Stimulated activated CD4-positive, alpha-beta T cell treated with anti-CD3 and anti-CD28 coated beads, TNF-alpha, amount 100 ng/mL, for 48 hours (primary cell): ENCODE data around the gene CAMSAP1.

Experiments used
- DNase-seq, 3 donors: peaks; one replicate each; pipeline ENCODE4 v3.0.0-alpha.2; 2020; ENCODE audit warnings: low read depth in 3 of 3

The CAMSAP1 gene

GRCh38 chr9:135793221-135794056 lies 113.9 kb downstream of the CAMSAP1 start:
- DNase-seq = no peak

- DNase-seq = no peak
Observed at GRCh38 chr9:135792268-135793128, 114.8 kb downstream of the CAMSAP1 start.

- DNase-seq = no peak
Observed at GRCh38 chr9:135791431-135792267, 115.7 kb downstream of the CAMSAP1 start.

- no peak for DNase-seq
Observed at GRCh38 chr9:135790850-135791249, 116.5 kb downstream of the CAMSAP1 start.

DNA sequence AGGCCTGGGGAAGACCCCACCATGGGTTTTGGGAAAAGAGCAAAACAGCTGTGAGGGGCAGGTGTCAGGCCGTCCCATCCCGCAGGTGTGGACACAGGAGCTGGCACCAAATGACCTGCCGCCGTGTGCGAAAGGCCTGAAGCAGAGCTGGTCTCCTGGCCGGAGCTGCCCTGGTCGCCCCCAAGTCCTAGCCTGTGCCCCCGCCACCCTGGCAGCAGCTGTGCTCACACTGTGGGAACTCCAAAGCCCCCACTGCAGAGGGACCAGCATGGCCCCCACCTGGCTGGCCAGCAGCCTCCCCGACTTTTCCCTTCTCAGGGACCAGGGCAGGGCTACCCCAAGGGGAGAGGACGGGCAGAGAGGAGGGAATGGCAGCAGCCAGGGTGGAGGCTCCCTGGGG lies 117.0 kb downstream of the CAMSAP1 start:
- DNase-seq = no peak

GRCh38 chr9:135789838-135790291 lies 117.5 kb downstream of the CAMSAP1 start:
- no peak for DNase-seq

- no peak for DNase-seq
Observed at GRCh38 chr9:135788576-135789300, 118.6 kb downstream of the CAMSAP1 start.

DNA sequence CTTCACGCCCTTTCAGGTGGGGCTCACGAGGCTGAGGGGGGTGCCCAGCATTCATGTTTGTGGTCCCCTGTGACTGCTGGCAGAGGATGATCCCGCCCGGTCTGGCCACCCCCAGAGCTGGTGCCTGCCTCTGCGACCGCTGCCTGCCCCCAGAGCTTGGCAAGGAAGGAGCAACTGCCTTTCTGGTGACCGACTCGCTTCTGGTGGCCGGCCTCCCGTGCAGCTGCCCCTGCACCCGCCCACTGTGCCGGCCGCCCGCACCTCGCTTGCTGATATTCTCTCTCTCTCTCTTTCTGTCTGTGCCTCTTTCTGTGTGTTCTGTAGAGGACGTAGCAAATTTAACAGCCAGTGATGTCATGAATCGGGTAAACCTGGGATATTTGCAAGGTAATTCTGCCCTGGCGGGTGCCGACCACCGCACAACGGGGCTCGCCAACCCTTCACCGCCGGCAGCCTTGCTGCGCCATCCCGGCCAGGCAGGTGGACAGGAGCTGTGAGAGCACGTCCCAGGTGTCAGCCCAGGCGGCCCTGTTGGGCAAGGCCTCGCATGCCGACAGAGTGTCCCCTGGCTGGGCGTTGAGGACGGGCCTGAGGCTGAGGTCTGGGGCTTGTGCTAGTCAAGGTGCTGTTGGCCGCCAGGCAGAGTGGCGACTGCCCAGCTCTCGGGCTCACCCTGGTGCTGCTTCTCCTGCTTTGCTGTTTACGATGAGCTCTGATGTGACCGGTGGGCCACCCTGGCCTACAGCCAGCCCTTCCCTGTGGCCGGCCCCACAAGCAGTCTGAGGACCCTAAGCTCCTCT lies 119.4 kb downstream of the CAMSAP1 start:
- DNase-seq = no peak

GRCh38 chr9:135787317-135787716 lies 120.0 kb downstream of the CAMSAP1 start:
- DNase-seq = no peak

GRCh38 chr9:135786146-135786690 lies 121.1 kb downstream of the CAMSAP1 start:
- no peak for DNase-seq

DNA sequence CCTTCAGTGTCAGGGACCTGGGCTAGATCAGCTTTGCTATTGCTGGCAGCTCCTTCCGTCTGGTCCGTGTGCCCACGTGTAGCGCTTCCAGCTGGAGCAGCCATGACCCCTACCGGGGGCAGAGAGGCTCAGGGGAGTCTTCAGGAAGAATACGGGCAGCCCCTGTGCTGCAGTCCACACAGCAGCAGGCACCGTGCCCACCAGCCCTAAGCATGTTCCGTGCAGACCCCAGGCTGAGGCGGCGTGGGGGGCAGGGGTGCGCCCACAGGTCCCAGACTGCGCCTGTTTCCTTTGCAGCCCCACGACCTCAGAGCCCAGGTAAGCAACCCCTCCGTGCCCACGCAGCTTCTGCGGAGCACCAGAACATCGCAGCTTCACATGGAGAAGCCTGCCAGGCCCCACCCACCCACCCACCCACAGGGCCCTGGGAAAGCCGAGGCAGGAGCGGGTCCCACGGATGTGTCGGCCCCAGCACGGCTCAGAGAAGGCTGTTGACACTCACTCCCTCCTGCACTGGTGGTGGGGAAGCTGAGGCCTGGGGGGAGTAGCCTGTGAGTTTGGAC lies 122.3 kb downstream of the CAMSAP1 start:
- DNase-seq = no peak

- no peak for DNase-seq
Observed at GRCh38 chr9:135783540-135784245, 123.7 kb downstream of the CAMSAP1 start.

- no peak for DNase-seq
Observed at GRCh38 chr9:135782946-135783345, 124.4 kb downstream of the CAMSAP1 start.

DNA sequence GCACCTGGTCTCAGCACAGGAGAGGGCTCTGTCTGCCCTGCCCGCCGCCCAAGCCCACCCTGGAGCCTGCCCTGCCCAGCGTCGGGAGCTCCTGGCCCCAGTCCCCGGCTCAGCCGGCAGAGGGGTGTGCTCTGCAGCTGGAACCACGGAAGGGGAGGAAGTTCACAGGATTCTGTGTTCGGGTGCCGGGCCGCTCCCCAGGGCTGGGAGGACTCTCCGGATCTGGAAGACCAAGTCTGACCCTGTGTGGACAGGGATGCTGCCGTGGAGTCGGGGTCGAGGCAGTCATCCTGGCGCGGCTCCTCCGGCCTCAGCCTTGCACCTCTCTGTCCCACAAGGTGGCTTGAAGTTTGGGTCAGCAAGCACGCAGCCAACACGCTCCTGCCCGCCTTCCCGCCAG lies 126.7 kb downstream of the CAMSAP1 start:
- DNase-seq = no peak

DNA sequence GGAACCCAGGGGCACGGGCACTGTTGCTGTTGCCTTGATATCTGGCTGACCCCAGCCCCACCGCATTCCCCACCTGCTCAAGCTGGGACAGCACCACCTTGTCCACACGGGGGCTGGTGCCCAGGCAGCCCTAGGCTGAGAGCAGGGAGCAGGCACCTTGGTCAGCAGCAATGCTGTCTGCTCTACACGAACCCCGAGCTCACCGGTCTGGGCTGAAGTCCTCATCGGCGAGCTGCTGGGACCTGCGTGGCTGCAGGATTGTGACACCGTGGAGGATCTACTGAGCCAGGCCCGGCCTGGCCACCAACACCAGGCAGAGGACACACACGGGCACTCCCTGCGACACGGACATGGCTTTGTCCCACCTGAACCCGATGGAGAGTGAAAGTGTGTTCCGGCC lies 127.3 kb downstream of the CAMSAP1 start:
- no peak for DNase-seq

- no peak for DNase-seq
Observed at GRCh38 chr9:135779571-135779970, 127.8 kb downstream of the CAMSAP1 start.

- DNase-seq = no peak
Observed at GRCh38 chr9:135778421-135778820, 128.9 kb downstream of the CAMSAP1 start.

DNA sequence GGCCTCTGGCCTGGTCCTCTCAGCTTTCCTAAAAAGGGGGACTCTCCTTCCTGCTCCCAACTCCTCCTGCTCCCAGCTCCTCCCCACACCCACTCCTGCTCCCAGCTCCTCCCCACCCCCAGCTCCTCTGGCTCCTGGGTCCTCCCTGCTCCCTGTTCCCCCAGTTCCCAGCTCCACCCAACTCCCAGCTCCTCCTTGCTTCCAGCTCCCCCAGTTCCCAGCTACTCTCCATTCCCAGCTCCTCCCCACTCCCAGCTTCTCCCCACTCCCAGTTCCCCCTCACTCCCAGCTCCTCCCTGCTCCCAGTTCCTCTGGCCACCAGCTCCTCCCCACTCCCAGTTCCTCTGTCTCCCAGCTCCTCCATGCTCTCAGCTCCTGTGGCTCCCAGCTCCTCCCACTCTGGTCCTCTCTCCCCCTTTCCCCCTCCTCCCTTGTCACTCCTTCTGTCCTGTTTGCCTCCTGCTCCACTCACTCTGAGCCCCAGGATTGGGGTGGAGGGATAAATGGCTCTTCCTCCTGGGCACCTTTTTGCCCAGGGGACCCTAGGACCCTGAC lies 129.6 kb downstream of the CAMSAP1 start:
- no peak for DNase-seq
